GM10847 (cell line): Measurements from ENCODE around the gene YARS1.
A peak's percentile ranks its signal among the peaks of the same experiment; 100 is the strongest.

Source experiments
- POLR2A ChIP-seq: IDR thresholded peaks from 2 replicates; pipeline ENCODE4 v1.6.1; 2011; ENCODE audit not compliant: insufficient read length; ENCODE audit errors: extremely low read depth

YARS1 gene

DNA sequence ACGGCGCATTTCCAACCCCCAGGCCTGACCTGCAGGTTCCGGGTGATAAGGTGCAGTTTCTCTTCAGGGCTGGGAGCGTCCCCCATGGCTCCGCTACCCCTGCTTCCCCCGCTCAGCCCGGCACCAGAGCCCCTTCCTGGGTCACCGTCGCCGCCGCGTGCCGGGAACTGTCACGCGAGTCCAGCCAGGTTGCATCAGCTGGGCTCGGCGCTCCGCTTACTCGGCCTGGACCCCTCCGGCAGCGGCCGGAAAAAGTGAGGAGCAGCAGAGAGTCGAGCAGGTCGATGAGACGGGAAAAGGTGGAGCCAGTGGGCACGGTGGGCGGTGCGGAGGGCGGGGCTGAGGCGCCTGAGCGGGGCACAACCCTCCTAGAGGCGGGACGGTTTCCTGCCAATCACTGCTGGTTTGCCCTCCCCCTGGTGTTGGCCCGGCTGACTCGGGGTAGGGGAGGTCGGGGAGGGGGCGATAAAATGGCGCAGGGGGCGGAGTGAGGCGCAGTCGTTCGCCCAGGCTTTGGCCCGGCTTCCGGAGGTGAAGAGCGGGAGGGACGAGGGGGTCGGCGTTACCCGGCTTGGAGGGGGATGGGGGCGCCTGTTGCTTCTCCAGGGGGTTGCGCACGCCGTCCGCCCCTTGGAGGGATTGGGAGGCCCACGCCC is at the start of gene YARS1, which contains the start of gene S100PBP:
YARS1 (minus strand) TSS at position 200 of the 656 bp plus-strand sequence; CDS start at position 86, 114 bp downstream.
S100PBP (plus strand) TSS at position 495 of the 656 bp plus-strand sequence. CDS start 8,447 bp downstream, outside the sequence.
- TF ChIP-seq POLR2A = peak; percentile 55

DNA sequence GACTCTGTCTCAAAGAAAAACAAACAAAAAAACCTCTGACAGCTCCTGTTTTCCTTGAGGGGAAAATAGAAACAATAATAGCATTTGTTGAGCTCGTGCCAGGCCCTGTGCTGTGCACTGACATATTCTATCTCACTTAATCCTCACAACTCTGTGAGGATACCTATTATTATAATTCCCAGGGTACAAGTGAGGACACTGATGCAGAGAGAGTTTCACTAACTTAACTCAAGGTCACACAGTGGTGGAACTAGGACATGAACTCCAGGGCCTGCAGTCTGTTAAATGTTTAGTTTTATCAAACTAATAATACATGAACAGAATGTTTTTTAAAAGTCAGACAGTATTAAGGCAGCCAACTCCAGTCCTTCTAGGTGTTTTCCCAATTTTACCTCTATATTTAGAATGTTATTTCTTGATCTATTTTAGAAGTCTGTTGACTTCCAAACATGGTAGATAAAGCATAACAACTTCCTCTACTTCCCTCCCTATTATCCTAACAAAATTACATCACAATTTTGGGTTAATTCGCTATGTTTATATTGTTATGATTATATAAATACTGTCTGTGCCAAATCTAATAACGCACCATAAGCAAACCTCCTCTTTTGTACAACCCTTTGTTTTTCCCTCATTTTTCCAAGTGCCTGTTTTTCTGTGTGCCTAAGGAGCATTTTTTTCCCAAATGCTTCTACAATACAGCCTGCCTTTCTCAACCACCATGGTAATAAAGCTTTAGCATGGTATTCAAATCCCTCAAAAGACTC is 48.7 kb upstream of the YARS1 start:
- TF ChIP-seq POLR2A = no peak

DNA sequence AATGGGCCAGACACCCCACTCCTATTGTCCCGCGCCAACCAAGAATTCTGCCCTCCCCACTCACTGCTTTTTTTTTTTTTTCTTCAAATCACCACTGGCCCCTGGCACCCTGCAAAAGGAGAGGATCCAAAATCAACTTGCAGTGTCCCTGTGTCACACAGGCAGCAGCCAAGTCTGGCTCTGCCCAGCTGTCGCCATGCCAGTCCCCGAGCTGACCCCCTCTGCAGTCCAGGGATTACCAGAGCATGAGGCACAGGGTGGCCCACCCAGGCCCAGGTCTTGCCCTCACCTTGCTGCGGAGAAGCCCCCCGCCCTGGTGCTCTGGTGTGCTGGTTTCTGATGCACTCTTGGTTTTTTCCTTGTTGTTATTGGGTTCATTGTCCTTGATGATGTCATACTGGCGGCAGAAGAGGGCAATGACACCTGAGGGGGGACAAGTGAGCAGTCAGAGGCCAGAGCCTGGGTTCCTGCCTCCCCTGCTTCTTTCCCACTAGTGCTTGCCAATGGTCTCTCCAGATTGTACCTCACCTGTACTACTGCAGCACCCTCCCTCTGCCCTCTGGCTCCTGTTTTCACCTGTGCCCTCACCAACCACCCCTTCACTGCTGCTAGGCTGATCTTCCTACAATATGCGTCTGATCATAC is 47.3 kb upstream of the YARS1 start:
- no peak for TF ChIP-seq POLR2A

DNA sequence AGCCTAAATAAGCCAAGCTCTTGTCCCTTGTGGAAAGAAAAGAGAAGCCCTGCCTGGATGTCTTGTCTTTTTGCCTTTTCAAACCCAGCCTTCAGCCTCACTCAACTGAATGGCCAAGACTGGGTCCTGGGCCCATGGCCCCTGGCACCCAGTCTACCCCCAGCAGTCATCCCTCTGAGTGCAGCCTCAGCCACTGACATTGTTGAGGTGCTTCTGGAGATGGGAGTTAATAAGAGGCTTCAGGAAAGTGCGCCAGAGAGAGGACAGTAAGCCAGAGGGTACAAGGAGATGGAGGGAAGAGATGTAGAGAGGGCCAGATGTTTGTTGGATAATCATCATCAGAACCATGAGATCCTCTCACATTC is 46.7 kb upstream of the YARS1 start:
- no peak for TF ChIP-seq POLR2A

DNA sequence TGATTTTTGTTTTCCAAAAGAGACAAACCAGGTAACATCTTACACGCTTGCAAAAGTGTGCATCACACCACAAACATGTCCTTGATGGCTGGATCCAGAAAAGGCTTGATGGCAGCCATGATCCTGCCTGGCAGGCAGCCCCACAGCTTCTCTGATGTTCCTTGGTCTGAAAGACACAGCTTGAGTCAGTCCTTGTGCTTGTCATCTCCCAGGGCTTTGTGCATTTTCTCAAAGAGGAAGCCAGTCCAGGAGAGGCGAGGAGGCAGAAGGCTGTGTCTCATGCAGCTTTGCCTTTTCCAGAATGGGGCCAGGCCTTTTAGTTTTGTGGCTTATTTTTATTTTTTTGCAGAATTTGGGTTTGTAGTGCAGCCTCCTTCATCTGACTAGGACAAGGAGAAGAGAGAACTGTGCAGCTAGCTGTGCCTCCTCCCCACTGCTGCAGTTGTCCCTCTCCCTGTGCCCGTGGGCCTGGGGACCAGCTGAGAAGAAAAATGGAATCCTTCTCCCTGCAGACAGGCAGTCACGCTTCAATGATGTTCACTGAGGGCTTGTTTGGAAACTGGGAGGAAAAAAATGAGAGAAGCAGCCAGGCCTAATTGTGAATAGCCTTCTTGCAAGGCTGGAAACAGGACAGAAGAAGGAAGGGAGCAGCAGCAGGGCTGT is 46.2 kb upstream of the YARS1 start:
- no peak for TF ChIP-seq POLR2A

DNA sequence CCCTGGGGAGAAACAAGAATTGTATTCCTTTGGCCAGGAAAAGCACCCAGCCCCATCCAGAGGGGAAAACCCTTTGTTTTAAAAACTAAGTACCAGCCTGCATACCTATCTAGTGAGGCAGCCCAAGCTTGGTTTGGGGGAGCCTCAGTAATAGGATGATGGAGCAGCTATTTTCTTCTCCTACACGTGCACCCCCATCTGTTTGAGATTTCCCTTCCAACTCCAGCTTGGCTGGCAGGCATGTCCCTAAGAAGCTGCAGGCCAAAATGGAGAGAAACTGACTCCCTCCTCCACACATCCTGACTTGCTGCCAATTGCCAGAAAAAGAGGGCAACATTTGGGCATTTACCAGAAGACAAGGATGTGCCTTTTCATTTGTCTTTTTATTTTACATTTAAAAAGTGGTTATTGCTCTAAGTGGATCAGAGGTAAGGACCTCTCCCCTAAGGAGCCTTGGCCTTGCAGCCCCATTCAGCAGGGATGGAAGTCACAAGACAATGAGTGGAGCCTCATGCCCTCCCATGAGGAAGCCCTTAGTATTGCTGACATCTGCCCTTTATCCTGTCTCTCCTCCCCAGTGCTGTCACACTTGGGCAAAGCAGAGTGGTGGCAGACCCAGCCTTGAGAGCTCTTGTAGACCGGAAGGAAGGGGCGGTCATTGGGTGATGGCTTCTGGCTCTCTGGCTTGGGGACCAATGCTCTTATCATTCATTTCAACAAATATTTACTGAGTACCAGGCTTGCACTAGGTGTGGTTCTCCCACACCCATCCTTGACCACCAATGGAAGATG is 44.9 kb upstream of the YARS1 start:
- TF ChIP-seq POLR2A = no peak

DNA sequence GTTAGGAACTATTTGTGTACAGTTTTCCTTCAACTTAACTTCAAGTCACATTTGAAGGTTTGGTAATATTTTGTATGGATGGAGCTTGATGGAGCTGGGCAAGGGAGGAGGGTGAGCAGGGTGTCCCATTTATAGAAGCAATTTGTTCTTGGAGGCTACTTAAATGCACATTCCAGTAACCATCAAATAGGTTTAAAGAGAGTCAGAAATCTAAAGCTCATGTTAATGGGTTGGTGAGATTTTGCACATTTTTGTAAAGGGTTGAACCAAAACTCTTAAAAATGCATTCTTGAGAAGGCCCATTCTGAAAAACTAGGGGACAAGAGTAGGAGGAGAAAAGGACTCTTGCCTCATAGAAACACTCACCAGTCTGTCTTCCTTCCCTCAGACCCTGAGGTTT is 43.4 kb upstream of the YARS1 start:
- no peak for TF ChIP-seq POLR2A

DNA sequence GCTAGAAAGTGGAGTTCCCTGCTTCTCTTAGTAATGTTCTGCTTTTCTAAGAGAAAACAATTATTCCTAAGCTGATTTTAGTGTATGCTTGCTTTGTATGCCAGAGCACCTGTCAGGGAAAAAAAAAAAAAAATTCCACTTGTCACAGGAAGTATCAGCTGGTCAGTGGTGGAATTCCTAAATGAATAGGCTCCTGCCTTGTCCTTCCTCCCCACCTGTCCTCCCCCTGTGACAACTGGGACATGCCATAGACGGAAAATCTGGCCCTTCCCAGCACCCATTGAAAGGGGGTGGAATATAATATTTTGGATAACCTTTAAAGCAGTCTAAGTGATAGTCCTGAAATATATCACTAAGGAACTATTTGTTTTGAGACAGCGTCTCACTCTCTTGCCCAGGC is 42.8 kb upstream of the YARS1 start:
- no peak for TF ChIP-seq POLR2A

DNA sequence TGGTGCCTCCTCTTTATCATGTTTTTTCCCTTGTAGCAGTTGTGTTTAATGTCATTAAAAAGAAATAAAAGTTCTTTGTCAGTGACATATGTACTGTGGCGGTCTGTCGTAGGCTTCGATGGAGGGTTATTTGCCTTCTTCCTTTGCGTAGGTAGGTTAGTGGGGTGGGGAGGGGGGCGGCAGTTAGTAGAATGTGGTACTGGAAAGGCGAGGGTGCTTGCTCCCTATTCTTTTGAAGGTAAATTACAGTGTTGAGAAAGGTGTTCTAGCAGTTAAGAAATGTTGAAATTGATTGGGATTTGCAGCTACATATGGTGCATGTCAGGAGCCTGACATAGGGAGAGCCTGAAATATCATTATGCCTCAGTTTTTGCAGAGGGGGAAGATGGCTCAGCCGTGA is 41.6 kb upstream of the YARS1 start:
- no peak for TF ChIP-seq POLR2A

DNA sequence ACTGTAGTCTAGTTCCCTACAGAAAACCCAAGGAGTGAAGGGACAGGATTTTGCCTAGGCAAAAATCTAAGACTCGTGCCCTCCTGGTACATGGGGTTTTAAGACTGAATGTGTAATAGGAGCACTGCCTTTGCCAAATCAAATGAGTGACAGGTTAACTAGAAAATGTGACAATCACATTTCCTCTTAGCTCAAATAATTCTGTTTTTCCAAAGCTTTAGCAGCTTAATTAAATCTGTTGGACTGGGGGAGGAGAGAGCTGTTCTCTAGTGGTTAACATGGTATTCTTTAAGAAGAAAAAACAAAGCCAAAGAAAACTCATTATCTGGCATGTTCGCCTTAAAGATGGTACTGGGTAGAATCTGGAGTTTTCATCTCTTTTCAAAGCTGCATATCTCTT is 41.0 kb upstream of the YARS1 start:
- no peak for TF ChIP-seq POLR2A

DNA sequence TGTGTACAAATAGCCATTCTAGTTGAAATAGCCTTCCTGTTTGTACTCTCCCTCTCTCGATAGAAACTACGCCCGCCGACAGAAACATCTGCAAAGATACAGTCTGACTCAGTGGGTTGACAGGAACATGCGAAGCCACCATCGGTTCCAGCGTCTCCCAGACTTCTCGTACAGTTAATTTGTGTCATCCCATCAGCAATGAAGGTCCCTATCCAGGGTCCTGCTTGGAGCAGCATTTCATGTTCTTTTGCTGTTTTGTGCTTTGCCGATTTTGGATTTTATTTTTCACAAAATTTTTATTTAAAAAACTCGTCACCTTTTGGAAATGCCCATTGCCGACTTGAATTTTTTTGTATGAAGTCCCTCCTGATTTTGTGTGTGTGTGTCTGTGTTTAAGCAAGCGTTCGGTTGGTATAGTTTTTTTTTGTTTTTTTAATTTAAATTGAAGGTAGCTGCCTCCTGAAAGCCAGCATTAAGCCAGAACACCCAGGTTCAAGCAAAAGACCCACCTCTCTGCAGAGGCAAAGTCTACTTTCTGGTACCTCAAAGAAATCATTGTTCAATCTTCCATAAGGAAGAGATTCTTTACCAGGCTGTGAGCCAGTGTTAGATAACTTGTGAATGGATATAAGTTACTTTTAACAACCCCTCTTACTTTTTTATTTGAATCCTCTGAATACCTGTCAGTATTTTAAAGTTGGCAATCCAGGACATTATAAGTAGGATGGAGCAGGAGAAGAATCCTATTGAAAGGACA is 38.9 kb upstream of the YARS1 start:
- TF ChIP-seq POLR2A = no peak

DNA sequence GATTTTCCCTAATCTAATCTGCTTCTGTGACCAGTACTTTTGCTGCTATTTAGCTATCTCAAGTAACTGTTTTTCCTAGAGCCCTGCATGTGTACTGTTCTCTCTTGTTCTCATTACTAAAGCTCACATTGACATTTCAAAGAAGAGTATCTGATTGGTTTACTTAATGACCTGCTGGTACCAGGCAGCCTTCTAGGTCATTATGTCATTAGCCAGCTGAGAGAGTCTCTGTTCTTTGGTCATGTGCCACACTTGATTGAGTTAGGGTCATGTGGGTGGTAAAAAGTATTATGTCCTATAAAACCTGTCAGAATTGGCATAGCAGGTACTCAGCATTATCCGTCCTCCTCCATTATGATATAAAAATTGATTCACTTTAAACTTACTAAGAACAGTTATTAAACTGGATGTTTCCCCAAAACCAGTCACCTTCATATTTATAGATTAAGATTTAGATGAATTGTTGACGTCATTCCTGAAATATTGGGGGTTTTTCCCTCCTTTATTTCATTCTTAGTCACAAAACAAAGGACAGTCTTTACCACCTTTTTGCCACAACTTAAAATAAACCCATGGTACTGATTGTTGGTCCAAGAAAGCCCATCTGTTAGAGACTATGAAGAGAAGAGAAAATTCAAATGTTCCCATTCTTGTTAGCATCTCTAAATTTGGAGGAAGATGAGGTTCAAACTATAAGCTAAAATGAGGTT is 31.4 kb upstream of the YARS1 start:
- no peak for TF ChIP-seq POLR2A

DNA sequence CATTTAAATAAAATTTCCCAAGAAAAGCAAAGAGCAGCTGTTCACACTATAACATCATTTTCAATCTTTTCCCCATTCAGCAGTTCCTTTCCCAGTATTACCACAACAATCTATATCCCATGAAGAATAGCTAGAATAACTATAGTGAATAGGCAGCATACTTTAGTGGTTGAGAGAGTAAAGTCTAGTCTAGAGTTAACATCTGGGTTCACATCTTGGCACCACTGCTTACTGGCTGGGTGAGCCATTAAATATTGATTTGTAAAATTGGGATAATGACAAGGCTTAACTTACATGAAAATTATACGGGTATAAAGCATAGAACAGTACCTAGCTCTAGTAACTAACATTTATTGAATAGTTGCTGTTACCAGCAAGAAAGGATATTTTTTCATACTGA is 14.7 kb upstream of the YARS1 start:
- TF ChIP-seq POLR2A = no peak

DNA sequence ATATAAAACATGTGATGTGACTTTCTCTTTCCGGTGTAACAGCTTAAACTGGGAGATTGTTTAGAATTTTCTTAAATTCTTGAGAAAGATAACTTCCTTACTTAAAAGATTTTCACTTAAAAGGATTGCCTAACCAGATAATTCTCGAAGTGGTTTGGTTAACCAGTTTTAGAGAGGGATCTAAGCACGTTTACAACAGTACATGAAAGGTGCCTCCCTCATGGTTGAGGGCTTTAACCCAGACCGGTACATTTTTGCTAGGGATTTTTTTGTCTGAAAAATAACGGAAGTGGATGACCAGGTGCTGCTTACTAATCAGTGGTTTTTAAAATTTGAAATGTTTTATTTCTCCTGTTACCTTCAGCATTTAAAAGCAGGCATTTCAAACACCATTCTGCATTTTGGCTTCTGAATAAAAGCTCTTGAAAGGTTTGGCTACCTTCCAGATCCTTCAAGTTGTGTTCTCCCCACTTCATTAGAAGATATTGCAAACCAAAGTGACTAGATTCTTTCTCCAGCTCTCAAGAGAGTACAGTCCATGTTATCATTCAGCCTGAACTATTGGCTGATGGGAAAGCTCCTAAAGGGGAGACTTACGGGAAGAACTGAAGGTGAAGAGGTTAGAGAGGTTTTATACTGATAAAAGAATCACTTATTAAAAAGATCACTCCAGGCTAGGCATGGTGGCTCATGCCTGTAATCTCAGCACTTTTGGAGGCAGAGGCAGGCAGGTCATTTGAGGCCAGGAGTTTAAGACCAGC is 13.1 kb upstream of the YARS1 start:
- TF ChIP-seq POLR2A = no peak
